Measurements from ENCODE around the gene IQCC. TPM values are rescaled to one million over a fixed set of nuclear protein-coding genes. Genes with fewer than 3 reads are reported as not detected.
A peak's percentile ranks its signal among the peaks of the same experiment; 100 is the strongest.

Gene IQCC
- total RNA-seq, 1 donor from 2014 or later = not detected

GRCh38 chr1:32223683-32224082, 18.2 kb downstream of the IQCC start:
- no peak for DNase-seq (ENCODE audit: low spot score in 2 of 2)
- Histone ChIP-seq H3K36me3 (peaks cover 38 to 50% of the 10 kb centered on the region in 2 donors), H3K4me3 (peak overlapping the region in 1 of 2 donors; percentile 87), H3K27ac (peak overlapping the region; percentile 81 to 97), H3K27me3 (no peaks in the 10 kb centered on the region), H3K4me1 (peaks cover 19% of the 10 kb centered on the region in 2 donors), H3K9me3 (no peaks in the 10 kb centered on the region)
- intact Hi-C loops (cut with DNase I) = loop anchor here (5.0 kb wide), 1 partner anchor 69 kb away; the partner anchor contains the start of gene HDAC1
- no peak for TF ChIP-seq CTCF (IDR thresholded peaks at IDR 0.05)

DNA sequence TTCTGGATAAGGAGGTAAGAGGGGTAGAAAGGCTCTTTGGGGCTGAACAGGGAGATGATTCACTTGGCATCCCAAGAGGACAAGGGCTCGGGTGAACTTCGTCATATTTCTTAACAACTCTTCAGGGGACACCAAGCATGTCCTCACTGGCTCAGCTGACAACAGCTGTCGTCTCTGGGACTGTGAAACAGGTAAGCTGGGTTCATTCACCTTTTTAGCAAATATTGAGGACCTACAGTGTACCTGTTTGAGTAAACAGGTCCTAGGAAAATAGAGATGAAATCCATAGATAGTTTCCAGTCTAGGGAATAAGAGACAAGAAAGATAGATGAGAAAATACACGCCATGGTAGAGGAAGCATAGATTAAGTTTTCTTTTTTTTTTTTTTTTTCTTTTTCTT, 18.8 kb downstream of the IQCC start:
- intact Hi-C loops (cut with DNase I) = loop anchor here (5.0 kb wide), 1 partner anchor 68 kb away; the partner anchor contains the start of gene HDAC1
- no peak for TF ChIP-seq CTCF (IDR thresholded peaks at IDR 0.05)
- Histone ChIP-seq H3K4me1 (peaks cover 19% of the 10 kb centered on the region in 2 donors), H3K36me3 (peaks cover 44 to 53% of the 10 kb centered on the region in 2 donors), H3K27me3 (no peaks in the 10 kb centered on the region), H3K9me3 (no peaks in the 10 kb centered on the region), H3K27ac (peak overlapping the region in 1 of 2 donors; percentile 81), H3K4me3 (no peak overlapping the region)
- no peak for DNase-seq (ENCODE audit: low spot score in 2 of 2)

GRCh38 chr1:32228771-32229170, 23.3 kb downstream of the IQCC start:
- no peaks in the 10 kb centered on the region for H3K27me3 ChIP-seq
- intact Hi-C loops (cut with DNase I) = no loop called here
- no peak for DNase-seq (ENCODE audit: low spot score in 2 of 2)
- H3K9me3 ChIP-seq = no peaks in the 10 kb centered on the region
- no peak overlapping the region for H3K4me3 ChIP-seq
- H3K27ac ChIP-seq = no peak overlapping the region
- no peak for TF ChIP-seq CTCF (IDR thresholded peaks at IDR 0.05)
- peaks cover 73 to 82% of the 10 kb centered on the region in 2 donors for H3K36me3 ChIP-seq
- H3K4me1 ChIP-seq = peaks cover 2% of the 10 kb centered on the region in 2 donors

- DNase-seq (ENCODE audit: low spot score in 2 of 2) = no peak
- TF ChIP-seq CTCF (IDR thresholded peaks at IDR 0.05) = no peak
- intact Hi-C loops (cut with DNase I) = no loop called here
- H3K36me3 ChIP-seq = peaks cover 48 to 54% of the 10 kb centered on the region in 2 donors
- H3K27me3 ChIP-seq = no peaks in the 10 kb centered on the region
- H3K4me1 ChIP-seq = no peaks in the 10 kb centered on the region
- no peak overlapping the region for H3K4me3 ChIP-seq
- no peak overlapping the region for H3K27ac ChIP-seq
- no peaks in the 10 kb centered on the region for H3K9me3 ChIP-seq
Observed at GRCh38 chr1:32231843-32232432, 26.5 kb downstream of the IQCC start.

GRCh38 chr1:32232558-32233304, 27.3 kb downstream of the IQCC start:
- peaks cover 42 to 46% of the 10 kb centered on the region in 2 donors for H3K36me3 ChIP-seq
- TF ChIP-seq CTCF (IDR thresholded peaks at IDR 0.05) = no peak
- H3K27ac ChIP-seq = no peak overlapping the region
- no peaks in the 10 kb centered on the region for H3K9me3 ChIP-seq
- no peak for DNase-seq (ENCODE audit: low spot score in 2 of 2)
- no peaks in the 10 kb centered on the region for H3K4me1 ChIP-seq
- no peaks in the 10 kb centered on the region for H3K27me3 ChIP-seq
- intact Hi-C loops (cut with DNase I) = no loop called here
- no peak overlapping the region for H3K4me3 ChIP-seq

Measured in ascending aorta (tissue), 2 donors.